Tibial nerve (tissue), 4 donors: ENCODE results near the gene HEG1.

ENCODE experiments used
- EP300 ChIP-seq, 2 donors: sonication (generic); formaldehyde crosslinking; IDR thresholded peaks; one replicate each; pipeline ENCODE4 v1.6.1; 2017; ENCODE audit warnings: antibody characterized with exemption in 2 of 2, mild to moderate bottlenecking in 1 of 2
- POLR2A ChIP-seq, 2 donors: fragments of 450-650 bp; IDR thresholded peaks; one replicate each; pipeline ENCODE4 v1.6.1; 2017; ENCODE audit warnings: antibody characterized with exemption in 2 of 2, mild to moderate bottlenecking in 2 of 2, moderate library complexity in 2 of 2
- TF ChIP-seq, protein P1 (sequence below), 5 experiments: fragments of 200-600 bp in 3 of 5; fragments of 450-650 bp in 2 of 5; sonication (generic) in 3 of 5; IDR thresholded peaks; one replicate each; pipeline ENCODE4 v1.5.1; 2016 to 2019; ENCODE audit warnings: antibody characterized with exemption in 5 of 5, mild to moderate bottlenecking in 3 of 5, moderate library complexity in 2 of 5

- TF ChIP-seq, protein P1, sequence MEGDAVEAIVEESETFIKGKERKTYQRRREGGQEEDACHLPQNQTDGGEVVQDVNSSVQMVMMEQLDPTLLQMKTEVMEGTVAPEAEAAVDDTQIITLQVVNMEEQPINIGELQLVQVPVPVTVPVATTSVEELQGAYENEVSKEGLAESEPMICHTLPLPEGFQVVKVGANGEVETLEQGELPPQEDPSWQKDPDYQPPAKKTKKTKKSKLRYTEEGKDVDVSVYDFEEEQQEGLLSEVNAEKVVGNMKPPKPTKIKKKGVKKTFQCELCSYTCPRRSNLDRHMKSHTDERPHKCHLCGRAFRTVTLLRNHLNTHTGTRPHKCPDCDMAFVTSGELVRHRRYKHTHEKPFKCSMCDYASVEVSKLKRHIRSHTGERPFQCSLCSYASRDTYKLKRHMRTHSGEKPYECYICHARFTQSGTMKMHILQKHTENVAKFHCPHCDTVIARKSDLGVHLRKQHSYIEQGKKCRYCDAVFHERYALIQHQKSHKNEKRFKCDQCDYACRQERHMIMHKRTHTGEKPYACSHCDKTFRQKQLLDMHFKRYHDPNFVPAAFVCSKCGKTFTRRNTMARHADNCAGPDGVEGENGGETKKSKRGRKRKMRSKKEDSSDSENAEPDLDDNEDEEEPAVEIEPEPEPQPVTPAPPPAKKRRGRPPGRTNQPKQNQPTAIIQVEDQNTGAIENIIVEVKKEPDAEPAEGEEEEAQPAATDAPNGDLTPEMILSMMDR (IDR thresholded peaks at IDR 0.05) = no peak
- no peak for TF ChIP-seq POLR2A (IDR thresholded peaks at IDR 0.05)
- TF ChIP-seq EP300 (IDR thresholded peaks at IDR 0.05) = no peak
These were observed 7.5 kb downstream of the HEG1 start for GRCh38 chr3:125048282-125048681.
